Adipose tissue (tissue), 3 donors: Measurements from ENCODE around the gene CYP4B1. TPM values are rescaled to one million over a fixed set of nuclear protein-coding genes. Genes with fewer than 3 reads are reported as not detected.
"Not testable (repeated sequence)": the region's sequence is repeated elsewhere in the genome, so short reads cannot be mapped to it uniquely, and the experiment has no call there.

Experiments used
- H3K27ac ChIP-seq: one replicate; pipeline ENCODE4 v1.5.1; 2013; ENCODE audit warnings: low read depth, low read length
- WGBS, 3 donors: extraction: QIAGEN DNeasy Blood & Tissue Kit; methylation state at CpG; one replicate each; pipeline ENCODE4 v1.1.7; 2013; 5-methylcytosine and 5-hydroxymethylcytosine counted together
- polyA plus RNA-seq, 3 donors: library from polyadenylated mRNA; stranded (reverse); fragments of 200-250 nt; gene quantifications; one replicate each; pipeline ENCODE4 v1.2.3, GENCODE V29; 2013
- donor health status: healthy with polysubstance abuse.
- donor health status: Bipolar disorder and iron deficiency.
- donor health status: healthy.

Gene CYP4B1
- polyA plus RNA-seq, 3 donors: 16.4 to 63.3 (median 47.8) TPM

DNA sequence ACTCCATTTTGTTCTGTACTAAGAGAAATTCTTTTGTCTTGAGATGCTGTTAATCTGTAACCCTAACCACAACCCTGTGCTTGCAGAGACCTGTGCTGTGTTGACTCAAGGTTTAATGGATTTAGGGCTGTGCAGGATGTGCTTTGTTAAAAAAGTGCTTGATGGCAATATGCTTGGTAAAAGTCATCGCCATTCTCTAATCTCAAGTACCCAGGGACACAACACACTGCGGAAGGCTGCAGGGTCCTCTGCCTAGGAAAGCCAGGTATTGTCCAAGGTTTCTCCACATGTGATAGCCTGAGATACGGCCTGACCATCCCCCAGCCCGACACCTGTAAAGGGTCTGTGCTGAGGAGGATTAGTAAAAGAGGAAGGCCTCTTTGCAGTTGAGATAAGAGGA is 10.2 kb upstream of the CYP4B1 start:
- not testable (repeated sequence) for H3K27ac ChIP-seq
- 51 to 73% (median 63%) methylated on average over 4 of the region's 4 CpGs for WGBS, 3 donors

DNA sequence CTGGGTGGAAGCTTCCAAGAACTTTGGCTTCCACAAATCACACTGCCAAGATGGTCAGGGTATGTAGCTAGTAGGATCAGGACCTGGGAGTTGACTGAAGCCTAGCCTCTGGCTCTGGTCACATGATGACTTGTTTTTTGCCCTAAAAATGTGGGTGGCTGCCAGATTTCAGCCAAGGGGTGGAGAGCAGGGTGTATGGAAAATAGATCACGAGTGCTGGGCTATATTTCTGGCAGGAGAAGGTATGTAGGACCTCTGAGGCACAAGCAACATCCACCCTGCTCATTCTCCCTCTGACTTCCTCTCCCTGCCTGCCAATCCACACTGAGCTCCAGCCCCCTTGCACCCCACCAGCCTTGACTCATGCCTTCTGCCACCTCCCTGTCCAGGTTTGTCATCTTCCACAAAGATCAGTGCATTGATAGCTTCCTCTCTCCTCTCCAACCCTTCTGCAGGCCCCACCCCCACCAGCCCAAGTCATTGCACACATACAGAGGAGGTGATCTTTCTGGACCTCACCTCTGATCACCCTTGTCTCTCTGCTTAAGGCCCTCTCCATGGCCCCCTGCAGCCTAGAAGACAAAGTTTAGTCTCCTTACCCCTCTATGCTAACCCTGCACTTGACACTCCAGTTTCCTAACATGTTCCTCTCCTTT is 8.3 kb upstream of the CYP4B1 start:
- H3K27ac ChIP-seq: no peak overlapping the region
- 28 to 50% (median 41%) methylated on average over 1 of the region's 1 CpG for WGBS, 3 donors

DNA sequence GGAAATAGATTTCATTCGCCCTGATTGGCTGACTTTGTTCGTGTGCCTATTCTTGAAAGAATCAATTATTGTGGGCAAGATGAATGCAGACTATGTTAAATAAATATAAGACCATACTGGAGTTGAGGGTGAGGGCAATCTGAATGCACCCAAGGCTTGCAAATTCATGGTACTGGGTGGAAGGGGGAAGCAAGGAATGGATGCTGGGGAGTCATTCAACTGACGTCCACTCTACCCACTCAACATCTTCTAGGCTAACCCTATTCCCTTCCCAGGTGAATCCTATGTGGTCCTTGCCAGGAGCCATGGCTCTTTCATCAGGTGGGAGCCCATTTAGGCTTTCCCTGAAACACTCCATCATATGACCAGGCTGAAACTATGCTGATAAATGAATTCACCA is 5.7 kb upstream of the CYP4B1 start:
- WGBS, 3 donors: 75 to 89% (median 83%) methylated on average over 3 of the region's 3 CpGs
- H3K27ac ChIP-seq: no peak overlapping the region

DNA sequence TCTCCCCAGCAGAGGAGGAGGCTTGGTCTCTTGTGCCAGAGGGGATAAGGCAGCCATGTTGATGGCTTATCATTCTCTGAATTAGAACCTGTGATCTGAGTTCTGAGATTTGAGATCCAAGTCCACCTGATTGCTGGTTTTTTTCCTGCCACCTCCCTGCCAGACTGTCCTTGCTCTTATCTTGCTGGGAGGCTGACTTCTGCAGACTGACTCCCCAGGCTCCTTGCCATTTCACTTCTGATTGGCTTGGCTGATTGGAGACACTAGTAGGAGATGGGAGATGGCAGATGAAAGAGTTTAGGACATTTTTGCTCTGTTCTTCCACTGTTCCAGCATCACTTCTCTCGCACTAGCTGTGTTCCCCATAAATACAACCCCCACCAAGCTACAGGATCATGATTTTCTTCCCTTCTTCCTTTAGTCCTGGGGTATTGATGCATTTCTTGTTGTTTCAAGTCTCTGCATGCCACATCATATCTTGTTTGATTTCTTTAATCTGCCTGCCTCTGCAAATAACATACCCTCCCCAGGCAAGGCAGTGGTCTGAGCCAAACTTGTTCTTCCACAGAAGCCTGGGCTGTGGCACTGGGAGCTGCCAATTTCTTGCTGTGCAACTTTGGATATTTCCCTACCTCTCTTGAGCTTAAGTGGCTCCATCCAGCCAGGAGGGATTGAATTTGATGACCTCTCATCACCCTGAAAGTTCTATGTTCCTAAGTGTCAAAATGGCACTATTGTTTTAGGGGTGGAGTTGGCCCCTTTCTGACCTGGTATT is 963 bp upstream of the CYP4B1 start:
- WGBS, 3 donors: 83 to 100% (median 93%) methylated on average over 1 of the region's 1 CpG
- H3K27ac ChIP-seq: no peak overlapping the region

DNA sequence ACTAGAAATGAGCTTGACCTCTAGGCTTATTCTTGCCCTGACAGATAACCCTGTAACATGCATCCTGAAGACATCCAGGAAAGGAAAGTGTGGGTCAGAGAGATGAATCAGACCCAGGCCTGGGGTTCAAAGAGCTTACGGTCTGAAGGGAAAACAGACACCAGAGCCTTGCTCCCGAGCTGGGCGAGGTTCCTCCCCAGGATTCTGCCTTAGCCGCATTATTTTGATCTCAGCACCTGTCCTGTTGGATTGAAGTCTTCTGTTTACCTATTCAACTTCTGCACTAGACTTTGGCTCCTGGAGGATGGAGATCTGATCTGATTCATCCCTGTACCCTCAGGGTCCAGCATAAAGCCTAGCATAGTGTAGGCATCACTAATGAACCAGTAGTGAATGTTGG is 1.9 kb downstream of the CYP4B1 start:
- WGBS, 3 donors: 66 to 72% (median 66%) methylated on average over 4 of the region's 4 CpGs
- no peak overlapping the region for H3K27ac ChIP-seq

DNA sequence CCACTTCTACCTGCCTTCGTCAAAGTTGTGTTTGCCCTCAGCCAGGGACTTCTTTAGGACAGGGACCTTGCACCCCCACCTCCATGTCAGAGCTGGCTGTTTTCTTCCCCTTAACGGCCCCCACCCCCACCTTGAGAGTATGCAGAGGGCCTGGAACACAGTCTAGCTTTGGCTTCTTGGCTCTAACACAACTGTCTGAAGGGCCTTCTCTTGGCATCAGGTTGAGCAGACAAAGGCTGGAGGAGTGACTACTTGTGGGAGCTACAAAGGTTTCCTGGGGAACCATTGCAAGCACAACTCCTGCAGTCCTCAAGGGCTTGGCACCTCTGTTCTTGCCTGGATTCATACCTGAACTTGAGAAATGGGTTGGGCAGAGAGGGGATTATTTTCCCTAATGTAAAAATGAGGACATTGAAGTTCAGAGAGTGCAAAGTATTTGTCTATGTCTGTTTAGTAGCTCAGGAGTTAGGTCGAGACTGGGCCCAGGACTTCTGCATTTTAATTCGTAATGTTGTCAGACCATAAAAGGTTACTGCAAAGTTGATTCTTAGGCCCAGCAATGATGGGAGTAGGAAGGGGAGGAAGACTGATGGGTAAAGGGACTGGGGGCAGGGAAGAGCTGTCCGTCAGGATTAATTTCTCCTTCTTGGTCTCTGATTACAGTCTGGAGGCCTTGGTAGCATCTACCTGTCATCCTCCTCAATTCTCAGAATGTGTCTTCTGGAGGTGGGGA is 2.6 kb downstream of the CYP4B1 start:
- no peak overlapping the region for H3K27ac ChIP-seq
- 84 to 85% (median 85%) methylated on average over 5 of the region's 5 CpGs for WGBS, 3 donors

DNA sequence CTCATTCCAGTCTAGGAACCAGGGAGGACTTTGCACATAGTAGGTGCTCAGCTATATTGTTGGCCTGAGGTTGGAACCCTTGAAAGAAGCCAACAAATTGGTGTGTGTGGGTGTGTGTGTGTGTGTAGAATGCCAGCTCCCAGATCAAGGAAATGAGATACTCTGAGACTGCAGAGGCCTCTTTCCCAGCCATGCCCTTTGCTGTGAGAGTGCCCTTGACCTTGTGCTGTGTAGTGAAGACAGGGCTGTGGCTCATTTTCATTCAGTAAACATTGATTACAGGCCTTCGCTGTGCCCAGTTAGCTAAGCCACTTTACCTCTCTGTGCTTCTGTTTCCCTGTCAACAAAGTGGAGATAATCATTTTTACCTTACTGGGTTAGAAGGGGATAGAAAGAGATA is 3.2 kb downstream of the CYP4B1 start:
- H3K27ac ChIP-seq: no peak overlapping the region
- WGBS, 3 donors: 0 to 34% (median 2%) methylated on average over 1 of the region's 1 CpG

DNA sequence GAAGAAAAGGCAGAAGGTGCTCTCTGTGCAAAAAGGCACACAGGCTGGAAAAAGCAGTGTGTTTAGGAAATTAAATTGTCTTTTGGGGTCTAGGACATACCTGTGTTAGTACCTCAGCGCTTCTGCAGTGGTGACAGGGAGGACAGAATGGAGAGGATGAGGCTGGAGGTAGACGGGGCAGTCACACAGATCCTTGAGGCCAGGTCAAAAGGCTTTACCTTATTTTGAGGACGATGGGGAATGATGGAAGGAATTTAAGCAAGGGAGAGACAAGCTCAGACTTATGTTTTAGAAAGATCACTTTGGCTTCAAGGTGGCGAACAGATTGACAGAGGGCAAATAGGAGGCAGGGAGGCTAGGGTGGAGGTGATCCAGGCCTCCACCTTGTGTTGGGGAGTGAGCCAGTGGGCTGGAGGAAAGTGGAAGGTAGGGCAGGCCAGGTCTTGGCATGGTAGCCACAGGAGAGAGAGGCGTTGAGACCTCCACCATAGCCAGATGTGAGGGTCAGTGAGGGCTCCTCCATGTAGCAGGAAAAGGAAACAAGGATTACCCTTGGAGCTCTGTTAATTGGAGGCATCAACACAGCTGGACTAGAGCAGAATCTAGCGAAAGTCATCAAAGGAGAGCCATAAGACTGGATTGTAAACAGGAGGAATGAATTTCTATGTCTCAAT is 4.2 kb downstream of the CYP4B1 start:
- no peak overlapping the region for H3K27ac ChIP-seq
- WGBS, 3 donors: 80 to 95% (median 85%) methylated on average over 6 of the region's 6 CpGs

DNA sequence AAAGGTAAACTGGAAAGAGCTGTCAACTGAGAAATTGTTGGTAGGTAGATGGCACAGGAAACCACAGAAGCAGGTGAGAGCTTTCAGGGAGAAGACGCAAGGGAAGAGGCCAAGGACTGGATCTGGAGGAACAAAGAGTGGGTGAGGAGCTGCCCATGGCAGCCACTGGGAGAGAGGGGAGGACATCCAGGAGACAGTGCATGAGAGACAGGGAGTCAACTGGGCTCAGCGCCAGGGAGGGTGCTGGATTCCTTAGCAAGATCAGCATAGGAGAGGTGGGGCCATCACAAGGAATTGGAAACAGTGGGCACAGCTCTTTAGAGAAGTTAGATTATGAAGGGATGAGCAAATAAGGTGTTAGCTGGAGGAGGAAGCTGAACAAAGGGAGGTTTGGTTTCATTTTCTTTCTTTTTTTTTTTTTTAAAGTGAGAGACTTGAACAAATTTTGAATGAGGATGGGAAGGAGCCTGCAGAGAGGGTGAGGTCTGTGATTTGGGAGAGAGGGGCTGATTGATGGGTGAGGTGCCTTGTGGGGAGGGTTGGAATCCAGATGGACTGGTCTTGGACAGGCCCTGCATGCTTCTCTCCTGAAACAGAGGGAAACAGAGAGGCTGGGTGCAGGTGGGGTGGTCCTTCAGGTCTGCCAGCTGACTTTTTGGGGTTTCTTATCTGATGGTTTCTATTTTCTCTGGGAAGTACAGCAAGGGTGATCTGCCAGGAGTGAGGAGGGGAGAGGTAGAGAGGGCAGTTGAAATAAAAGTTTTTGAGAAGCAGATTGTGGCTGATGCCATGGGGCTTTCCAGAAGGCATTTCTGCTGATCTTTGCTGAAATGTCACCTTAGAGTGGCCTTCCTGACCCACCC is 5.4 kb downstream of the CYP4B1 start:
- 64 to 84% (median 80%) methylated on average over 2 of the region's 2 CpGs for WGBS, 3 donors
- no peak overlapping the region for H3K27ac ChIP-seq

DNA sequence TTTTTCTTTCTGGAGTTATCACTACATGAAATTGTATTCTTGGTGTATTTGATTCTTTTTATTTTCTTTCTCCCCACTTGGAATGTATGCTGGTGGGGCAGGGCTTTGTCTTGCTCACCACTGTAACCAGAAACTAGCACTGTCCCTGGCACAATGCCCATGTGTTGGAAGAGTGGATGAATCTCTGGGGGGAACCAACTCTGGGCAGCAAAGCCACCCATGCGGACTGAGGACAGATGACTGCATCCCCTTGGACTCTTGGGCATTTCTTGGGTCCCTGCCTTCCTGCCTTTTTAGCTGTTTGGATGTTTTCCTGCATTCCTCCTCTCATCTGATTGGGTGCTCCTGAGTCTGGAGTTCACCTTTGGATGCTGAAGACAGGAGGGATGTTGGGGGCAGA is 6.1 kb downstream of the CYP4B1 start:
- 58 to 75% (median 60%) methylated on average over 1 of the region's 1 CpG for WGBS, 3 donors
- H3K27ac ChIP-seq: no peak overlapping the region

DNA sequence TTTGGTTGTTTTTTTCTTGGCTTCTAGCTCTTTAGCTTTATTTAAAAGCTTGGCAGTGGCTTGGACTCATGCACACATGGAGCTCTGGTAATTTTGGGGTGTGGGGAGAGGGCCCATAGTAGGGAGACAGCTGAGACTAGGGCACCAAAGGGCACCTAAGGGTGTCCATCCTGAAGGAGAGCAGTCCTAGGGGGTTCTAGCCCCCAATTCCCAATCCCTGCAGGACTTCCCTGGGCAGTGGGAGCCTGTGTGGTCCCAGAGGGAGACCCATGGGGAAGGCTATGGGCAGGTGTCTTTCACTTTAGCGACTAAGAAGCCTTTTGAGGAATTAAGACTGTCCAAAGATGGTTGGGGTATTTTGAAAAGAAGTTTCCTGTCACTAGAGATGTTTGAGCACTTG is 6.9 kb downstream of the CYP4B1 start:
- H3K27ac ChIP-seq: peak overlapping the region; percentile 28
- WGBS, 3 donors: 36 to 65% (median 61%) methylated on average over 1 of the region's 1 CpG

DNA sequence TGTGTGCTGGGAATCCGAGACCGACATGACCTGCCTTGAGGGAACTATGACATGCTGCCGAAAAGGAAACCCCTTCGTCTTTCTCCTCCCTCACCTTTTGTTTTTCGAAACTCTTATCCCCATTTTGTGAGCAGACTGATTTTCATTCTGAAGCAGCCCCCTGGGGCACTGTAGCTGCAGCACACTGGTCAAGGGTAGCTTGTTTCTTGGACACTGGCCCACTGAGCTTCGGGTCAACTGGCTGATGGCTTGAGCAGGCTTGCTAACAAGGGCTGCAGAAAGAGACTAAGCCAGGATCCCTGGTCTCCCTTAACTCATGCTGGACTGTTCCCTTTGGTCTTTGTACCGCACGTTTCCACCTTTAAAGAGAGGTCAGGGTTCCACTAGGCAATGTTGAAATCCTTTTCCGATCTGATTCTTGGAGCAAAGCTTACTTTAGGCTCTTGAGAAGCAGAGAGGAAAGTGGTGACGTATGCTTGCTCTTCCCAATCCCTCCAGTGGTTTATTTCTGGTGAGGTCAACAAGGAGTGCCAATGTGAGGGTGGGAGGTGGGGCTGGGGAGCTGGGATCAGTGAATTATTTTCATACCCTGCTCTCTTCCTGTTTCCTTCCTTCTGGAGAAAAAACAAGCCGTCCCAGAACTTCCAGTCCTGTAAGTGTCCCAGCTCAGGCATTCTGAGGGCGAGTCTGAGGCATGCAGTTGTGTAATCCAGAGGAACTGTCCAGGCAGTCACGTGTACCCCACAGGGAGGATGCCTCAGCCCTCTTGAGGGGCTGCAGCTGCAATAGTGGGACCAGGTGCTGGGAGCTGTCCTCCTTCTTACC is 7.6 kb downstream of the CYP4B1 start:
- H3K27ac ChIP-seq: peak overlapping the region; percentile 28
- WGBS, 3 donors: 28 to 41% (median 38%) methylated on average over 13 of the region's 13 CpGs

DNA sequence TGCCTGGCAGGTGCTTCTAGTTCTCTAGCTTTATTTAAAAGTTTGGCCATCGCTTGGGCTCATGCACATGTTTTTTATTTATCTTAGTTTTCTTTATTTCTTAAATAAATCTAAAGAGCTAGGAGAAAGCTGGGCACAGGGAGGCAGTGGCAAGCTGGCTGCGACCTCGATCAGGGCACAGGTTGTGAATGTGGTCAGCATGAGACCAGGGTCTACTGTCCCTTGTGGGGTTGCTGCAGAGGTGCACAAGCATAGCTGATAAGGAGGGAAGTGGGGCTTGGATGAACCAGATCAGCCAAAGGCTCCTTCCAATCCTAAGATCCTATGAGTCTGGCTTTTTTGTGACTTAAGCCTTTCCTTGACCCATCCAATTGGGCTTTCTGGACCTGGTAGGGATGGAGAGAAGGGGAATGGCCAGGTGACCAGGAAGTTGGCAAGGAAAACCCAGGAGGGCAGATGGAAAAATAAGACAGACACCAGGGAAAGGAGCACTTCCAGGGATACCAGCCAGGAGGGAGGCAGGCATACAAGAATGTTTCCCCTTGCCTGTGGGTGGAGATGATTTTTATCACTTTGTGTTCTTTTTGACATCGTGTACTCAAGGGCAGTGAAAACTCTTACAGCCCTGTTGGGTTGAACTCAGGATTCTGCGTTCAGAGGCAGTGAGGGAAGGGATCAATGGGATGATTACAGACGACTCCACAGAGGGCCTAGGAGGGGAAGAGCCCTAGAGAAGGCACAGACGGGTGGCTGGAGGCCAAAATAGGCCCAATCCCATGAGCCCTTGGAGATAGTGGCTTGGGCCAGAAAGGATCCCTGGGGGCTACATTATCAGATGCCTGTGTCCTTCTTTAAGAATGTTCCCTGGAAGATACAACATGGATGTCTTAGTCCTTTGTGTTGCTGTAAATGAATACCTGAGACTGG is 8.5 kb downstream of the CYP4B1 start:
- WGBS, 3 donors: 57 to 63% (median 59%) methylated on average over 7 of the region's 7 CpGs
- no peak overlapping the region for H3K27ac ChIP-seq

DNA sequence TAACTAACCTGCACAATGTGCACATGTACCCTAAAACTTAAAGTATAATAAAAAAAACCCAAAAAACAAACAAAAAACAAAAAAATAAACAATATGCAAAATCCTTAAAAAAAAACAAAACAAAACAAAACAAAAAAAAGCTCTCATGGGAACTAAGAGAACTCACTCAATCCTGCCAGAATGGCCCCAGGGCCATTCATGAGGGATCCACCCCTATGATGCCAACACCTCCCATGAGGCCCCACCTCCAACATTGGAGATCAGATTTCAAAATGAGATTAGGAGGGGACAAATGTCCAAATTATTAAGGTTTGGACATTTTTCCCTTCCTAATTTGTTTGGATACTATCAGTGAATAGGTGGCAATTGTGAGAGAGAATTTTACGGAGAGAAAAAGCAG is 10.2 kb downstream of the CYP4B1 start:
- 94 to 98% (median 96%) methylated on average over 1 of the region's 1 CpG for whole genome bisulfite sequencing, 3 donors
- no peak overlapping the region for H3K27ac ChIP-seq

DNA sequence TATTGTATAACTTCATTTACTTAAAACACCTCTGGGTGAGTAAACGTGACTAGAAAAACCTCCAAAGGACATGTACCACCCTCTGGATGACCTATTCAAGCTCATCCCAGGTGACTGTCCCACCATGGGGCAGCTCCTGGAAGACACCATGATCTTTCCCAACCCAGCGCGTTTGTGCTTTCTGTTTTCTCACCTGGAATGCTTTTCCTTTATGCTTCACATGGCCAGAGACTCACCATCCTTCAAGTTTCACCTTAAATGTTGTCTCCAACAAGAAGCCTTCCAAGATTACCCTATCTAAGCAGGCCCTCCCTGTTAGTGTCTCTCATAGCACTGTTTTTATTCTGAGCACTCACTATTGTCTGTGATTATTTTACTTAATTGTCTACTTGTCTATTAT is 11.1 kb downstream of the CYP4B1 start:
- 81 to 96% (median 91%) methylated on average over 3 of the region's 3 CpGs for WGBS, 3 donors
- no peak overlapping the region for H3K27ac ChIP-seq

DNA sequence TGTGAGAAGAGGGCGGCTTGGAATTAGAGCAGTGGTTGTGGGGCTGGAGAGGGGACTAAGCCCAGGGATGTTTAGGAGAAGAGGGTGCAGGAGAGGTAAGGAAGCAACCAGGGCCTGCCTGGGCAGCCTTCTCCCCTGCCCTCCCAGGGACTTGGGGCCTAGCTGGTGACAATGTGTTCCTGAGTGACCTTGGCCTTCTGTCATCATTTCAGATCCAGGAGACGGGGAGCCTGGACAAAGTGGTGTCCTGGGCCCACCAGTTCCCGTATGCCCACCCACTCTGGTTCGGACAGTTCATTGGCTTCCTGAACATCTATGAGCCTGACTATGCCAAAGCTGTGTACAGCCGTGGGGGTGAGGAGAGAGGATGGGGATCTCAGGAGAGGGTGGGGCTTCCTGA is 11.8 kb downstream of the CYP4B1 start:
- WGBS, 3 donors: 77 to 83% (median 82%) methylated on average over 5 of the region's 5 CpGs

More for the DNA sequence above, 11.8 kb downstream of the CYP4B1 start:
- no peak overlapping the region for H3K27ac ChIP-seq
